GM18517 (cell line): ENCODE measurements around the gene UBE2Z.

Source experiments
- ATAC-seq: cut with Tn5 transposase; IDR thresholded peaks from one replicate; pipeline ENCODE4 v1.9.1; 2021; ENCODE audit warnings: mild to moderate bottlenecking, moderate library complexity; ENCODE audit not compliant: unreplicated experiment

Gene UBE2Z

GRCh38 chr17:48952904-48953303 is 44.7 kb downstream of the UBE2Z start:
- ATAC-seq: no peak

GRCh38 chr17:48954300-48954755 is 46.1 kb downstream of the UBE2Z start:
- no peak for ATAC-seq

- no peak for ATAC-seq
Measured at GRCh38 chr17:48960834-48961515, 52.8 kb downstream of the UBE2Z start.

GRCh38 chr17:48961516-48962233 is 53.5 kb downstream of the UBE2Z start:
- no peak for ATAC-seq

- no peak for ATAC-seq
Measured at GRCh38 chr17:48970224-48970623, 62.0 kb downstream of the UBE2Z start.

GRCh38 chr17:48970865-48971687 is 62.9 kb downstream of the UBE2Z start:
- no peak for ATAC-seq

- ATAC-seq: no peak
Measured at GRCh38 chr17:48972749-48973097, 64.5 kb downstream of the UBE2Z start.

GRCh38 chr17:48973806-48974205 is 65.6 kb downstream of the UBE2Z start:
- ATAC-seq: no peak
